Activated CD8-positive, alpha-beta T cell treated with anti-CD3 and anti-CD28 coated beads, Interleukin-2, amount 10 ng/mL, durations not matched to agents 7 days and 5 days (primary cell): ENCODE measurements around the gene CDC123. TPM values are rescaled to one million over a fixed set of nuclear protein-coding genes. Genes with fewer than 3 reads are reported as not detected.
"Not testable (repeated sequence)": the region's sequence is repeated elsewhere in the genome, so short reads cannot be mapped to it uniquely, and the experiment has no call there.

Source experiments
- ATAC-seq: fragments of 150-1000 bp; cut with Tn5 transposase; one replicate; pipeline ENCODE4 v1.10.0; 2021; ENCODE audit warnings: moderate library complexity
- CTCF ChIA-PET: fragments of 350-600 bp; sonication (Branson Sonifier 250); formaldehyde crosslinking; loops from one replicate; lab custom pipeline; 2021; ENCODE audit warnings: antibody characterized with exemption; lab: Charles Lee
- POLR2A ChIA-PET: fragments of 350-600 bp; sonication (Branson Sonifier 250); formaldehyde crosslinking; loops from one replicate; lab custom pipeline; 2021; ENCODE audit warnings: antibody characterized with exemption; lab: Charles Lee
- DNase-seq: peaks from one replicate; pipeline ENCODE4 v3.0.0-alpha.2; 2020
- H3K27ac Mint-ChIP-seq: one replicate; pipeline ENCODE4 v1.8.0; 2021; ENCODE audit warnings: mild to moderate bottlenecking, mixed read lengths
- H3K27me3 Mint-ChIP-seq: one replicate; pipeline ENCODE4 v1.8.0; 2021; ENCODE audit warnings: low read depth, mixed read lengths
- H3K36me3 Mint-ChIP-seq: one replicate; pipeline ENCODE4 v1.8.0; 2021; ENCODE audit warnings: low read depth, mixed read lengths
- H3K4me1 Mint-ChIP-seq: one replicate; pipeline ENCODE4 v1.8.0; 2021; ENCODE audit warnings: low read depth, mixed read lengths
- H3K4me3 Mint-ChIP-seq: one replicate; pipeline ENCODE4 v1.8.0; 2021; ENCODE audit warnings: mild to moderate bottlenecking, mixed read lengths
- H3K9me3 Mint-ChIP-seq: one replicate; pipeline ENCODE4 v1.8.0; 2022; ENCODE audit warnings: mixed read lengths; ENCODE audit not compliant: insufficient read depth
- total RNA-seq, 2 experiments: library from RNA; stranded (reverse); gene quantifications; one replicate each; pipeline ENCODE4 v1.2.3, GENCODE V29; 2021

Gene CDC123
- total RNA-seq, 2 experiments from 2014 or later: 99.0 to 102 TPM

- CTCF ChIA-PET: no interaction called here
- POLR2A ChIA-PET: no interaction called here
- no peak overlapping the region for H3K27ac Mint-ChIP-seq
Measured at GRCh38 chr10:12235796-12236195, 39.8 kb downstream of the CDC123 start.

GRCh38 chr10:12237265-12238220 is 41.6 kb downstream of the CDC123 start:
- CTCF ChIA-PET: interaction anchor here (1.2 kb wide), 1 partner anchor 14 kb away, joined by 3 read pairs; no protein-coding TSS in a partner anchor
- no peak overlapping the region for H3K27ac Mint-ChIP-seq
- ATAC-seq: no peak

More at GRCh38 chr10:12235796-12236195, 39.8 kb downstream of the CDC123 start:
- ATAC-seq: no peak
- Mint-ChIP-seq H3K9me3 (no peaks in the 10 kb centered on the region), H3K4me1 (peaks cover under 1% of the 10 kb centered on the region), H3K36me3 (peaks cover 47% of the 10 kb centered on the region), H3K27me3 (no peaks in the 10 kb centered on the region), H3K4me3 (no peak overlapping the region)
- DNase-seq: no peak

DNA sequence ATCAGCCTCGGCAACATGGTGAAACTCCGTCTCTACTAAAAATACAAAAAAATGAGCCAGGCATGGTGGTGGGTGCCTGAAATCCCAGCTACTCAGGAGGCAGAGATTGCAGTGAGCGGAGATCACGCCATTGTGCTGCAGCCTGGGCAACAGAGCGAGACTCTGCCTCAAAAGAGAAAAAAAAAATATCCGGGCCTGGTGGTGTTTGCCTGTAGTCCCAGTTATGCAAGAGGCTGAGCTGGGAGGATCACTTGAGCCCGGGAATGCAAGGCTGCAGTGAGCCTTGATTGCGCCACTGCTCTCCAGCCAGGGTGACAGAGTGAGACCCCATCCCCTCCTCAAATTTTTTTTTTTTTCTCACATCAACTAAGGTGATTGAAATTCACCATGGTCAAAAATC is 42.8 kb downstream of the CDC123 start:
- CTCF ChIA-PET: interaction anchor here (0.6 kb wide), 1 partner anchor 45 kb away, joined by 3 read pairs; no protein-coding TSS in a partner anchor

More at GRCh38 chr10:12237265-12238220, 41.6 kb downstream of the CDC123 start:
- POLR2A ChIA-PET: no interaction called here
- Mint-ChIP-seq H3K27me3 (no peaks in the 10 kb centered on the region), H3K4me3 (no peak overlapping the region), H3K9me3 (no peaks in the 10 kb centered on the region), H3K36me3 (peaks cover 52% of the 10 kb centered on the region), H3K4me1 (peaks cover 14% of the 10 kb centered on the region)
- no peak for DNase-seq

GRCh38 chr10:12241810-12242529 is 46.0 kb downstream of the CDC123 start:
- DNase-seq: no peak
- Mint-ChIP-seq H3K36me3 (peaks cover 48% of the 10 kb centered on the region), H3K9me3 (no peaks in the 10 kb centered on the region), H3K27ac (no peak overlapping the region), H3K27me3 (no peaks in the 10 kb centered on the region), H3K4me1 (peaks cover 15% of the 10 kb centered on the region), H3K4me3 (no peak overlapping the region)
- ChIA-PET CTCF (interaction anchor here (0.7 to 1.2 kb wide), 3 partner anchors 12 to 468 kb away, joined by 3 read pairs; no protein-coding TSS in a partner anchor), POLR2A (interaction anchor here (0.7 kb wide), 1 partner anchor 272 kb away, joined by 5 read pairs; no protein-coding TSS in a partner anchor)
- ATAC-seq: no peak

More for the DNA sequence above, 42.8 kb downstream of the CDC123 start:
- Mint-ChIP-seq H3K27me3 (no peaks in the 10 kb centered on the region), H3K36me3 (peaks cover 51% of the 10 kb centered on the region), H3K9me3 (no peaks in the 10 kb centered on the region), H3K4me3 (no peak overlapping the region), H3K27ac (no peak overlapping the region), H3K4me1 (peaks cover 15% of the 10 kb centered on the region)
- no peak for DNase-seq
- no peak for ATAC-seq
- POLR2A ChIA-PET: no interaction called here

- DNase-seq: no peak
- peaks cover 47% of the 10 kb centered on the region for H3K36me3 Mint-ChIP-seq
- H3K27ac Mint-ChIP-seq: peak overlapping the region; percentile 6
- peaks cover 15% of the 10 kb centered on the region for H3K4me1 Mint-ChIP-seq
- CTCF ChIA-PET: no interaction called here
- no peaks in the 10 kb centered on the region for H3K9me3 Mint-ChIP-seq
- POLR2A ChIA-PET: no interaction called here
- ATAC-seq: no peak
- no peak overlapping the region for H3K4me3 Mint-ChIP-seq
- no peaks in the 10 kb centered on the region for H3K27me3 Mint-ChIP-seq
Measured at GRCh38 chr10:12243864-12244620, 48.1 kb downstream of the CDC123 start.

DNA sequence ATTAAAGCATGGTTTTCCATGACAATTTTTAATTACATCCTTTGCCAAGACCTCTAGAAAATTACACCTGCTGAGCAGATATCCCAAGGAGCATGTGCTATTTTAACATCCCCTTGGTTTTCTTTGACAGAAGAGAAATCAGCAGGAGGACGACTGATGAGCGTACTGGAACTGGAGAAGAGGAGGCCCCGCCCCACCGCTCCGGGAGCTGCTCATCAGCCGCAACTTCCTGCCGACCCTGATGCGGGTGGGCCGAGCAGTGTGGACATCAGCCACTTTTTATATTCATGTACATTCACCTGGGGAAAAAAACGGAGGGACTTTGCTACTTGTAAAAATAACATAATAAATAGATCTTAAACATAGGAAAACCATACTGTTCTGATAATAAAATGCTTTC is 54.2 kb downstream of the CDC123 start:
- CTCF ChIA-PET: interaction anchor here (0.8 to 1.5 kb wide), 2 partner anchors 35 to 406 kb away, joined by 3 to 5 read pairs; no protein-coding TSS in a partner anchor

GRCh38 chr10:12250702-12251101 is 54.7 kb downstream of the CDC123 start:
- peaks cover 34% of the 10 kb centered on the region for H3K36me3 Mint-ChIP-seq
- DNase-seq, H3K9me3 Mint-ChIP-seq, H3K4me1 Mint-ChIP-seq, H3K27me3 Mint-ChIP-seq, H3K4me3 Mint-ChIP-seq, ATAC-seq, POLR2A ChIA-PET, H3K27ac Mint-ChIP-seq: not testable (repeated sequence)
- CTCF ChIA-PET: interaction anchor here (0.8 kb wide), 1 partner anchor 36 kb away, joined by 3 read pairs; no protein-coding TSS in a partner anchor

More for the DNA sequence above, 54.2 kb downstream of the CDC123 start:
- Mint-ChIP-seq H3K9me3 (no peaks in the 10 kb centered on the region), H3K27me3 (no peaks in the 10 kb centered on the region), H3K27ac (no peak overlapping the region), H3K4me3 (no peak overlapping the region), H3K36me3 (peaks cover 34% of the 10 kb centered on the region), H3K4me1 (no peaks in the 10 kb centered on the region)
- POLR2A ChIA-PET: no interaction called here
- no peak for ATAC-seq
- no peak for DNase-seq

- Mint-ChIP-seq H3K27ac (no peak overlapping the region), H3K4me1 (no peaks in the 10 kb centered on the region), H3K36me3 (peaks cover 28% of the 10 kb centered on the region), H3K4me3 (no peak overlapping the region), H3K27me3 (no peaks in the 10 kb centered on the region), H3K9me3 (no peaks in the 10 kb centered on the region)
- ATAC-seq: no peak
- POLR2A ChIA-PET: no interaction called here
- CTCF ChIA-PET: no interaction called here
- no peak for DNase-seq
Measured at GRCh38 chr10:12251581-12251980, 55.6 kb downstream of the CDC123 start.

- POLR2A ChIA-PET: no interaction called here
- no peaks in the 10 kb centered on the region for H3K9me3 Mint-ChIP-seq
- no peak overlapping the region for H3K4me3 Mint-ChIP-seq
- DNase-seq (peak; percentile 34), ATAC-seq (no peak)
- CTCF ChIA-PET: interaction anchor here (1.0 kb wide), 2 partner anchors 11 to 458 kb away, joined by 3 to 4 read pairs; no protein-coding TSS in a partner anchor
- H3K27me3 Mint-ChIP-seq: no peaks in the 10 kb centered on the region
- H3K4me1 Mint-ChIP-seq: no peaks in the 10 kb centered on the region
- H3K36me3 Mint-ChIP-seq: peaks cover 17% of the 10 kb centered on the region
- H3K27ac Mint-ChIP-seq: no peak overlapping the region
Measured at GRCh38 chr10:12252882-12253546, 57.0 kb downstream of the CDC123 start.

DNA sequence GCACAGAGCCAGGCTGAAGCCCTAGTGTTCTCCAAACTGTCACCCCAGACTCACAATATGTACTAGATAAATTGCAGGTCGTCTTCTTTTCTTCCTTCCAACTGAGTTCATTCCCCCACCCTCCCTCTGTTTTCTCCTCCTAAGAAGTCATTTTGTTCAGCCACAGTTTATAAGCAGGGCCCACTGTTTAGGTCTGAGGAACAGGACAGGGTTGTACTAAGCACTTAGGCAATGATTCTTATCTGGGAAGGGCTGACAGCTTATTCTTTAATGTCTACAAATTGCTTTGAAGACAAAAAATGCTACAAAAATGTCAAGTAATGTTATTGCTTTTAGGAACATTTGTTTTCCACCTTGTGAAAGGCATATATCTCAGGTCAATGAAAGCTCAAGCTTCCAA is 59.1 kb downstream of the CDC123 start:
- no peaks in the 10 kb centered on the region for H3K4me1 Mint-ChIP-seq
- H3K9me3 Mint-ChIP-seq: no peaks in the 10 kb centered on the region
- DNase-seq (no peak), ATAC-seq (no peak)
- no peak overlapping the region for H3K4me3 Mint-ChIP-seq
- H3K36me3 Mint-ChIP-seq: peaks cover 10% of the 10 kb centered on the region
- H3K27me3 Mint-ChIP-seq: no peaks in the 10 kb centered on the region
- POLR2A ChIA-PET: no interaction called here
- CTCF ChIA-PET: interaction anchor here (1.2 kb wide), 1 partner anchor 401 kb away, joined by 3 read pairs; no protein-coding TSS in a partner anchor
- no peak overlapping the region for H3K27ac Mint-ChIP-seq
